HG03520 (cell line): ENCODE results near the gene USP47.

Experiments used
- ATAC-seq: cut with Tn5 transposase; IDR thresholded peaks from one replicate; pipeline ENCODE4 v1.9.1; 2021; ENCODE audit warnings: mild to moderate bottlenecking, moderate library complexity; ENCODE audit not compliant: unreplicated experiment

USP47 gene

GRCh38 chr11:11937433-11937832 is 95.7 kb downstream of the USP47 start:
- ATAC-seq: no peak

- no peak for ATAC-seq
Measured at GRCh38 chr11:11937957-11938356, 96.2 kb downstream of the USP47 start.

DNA sequence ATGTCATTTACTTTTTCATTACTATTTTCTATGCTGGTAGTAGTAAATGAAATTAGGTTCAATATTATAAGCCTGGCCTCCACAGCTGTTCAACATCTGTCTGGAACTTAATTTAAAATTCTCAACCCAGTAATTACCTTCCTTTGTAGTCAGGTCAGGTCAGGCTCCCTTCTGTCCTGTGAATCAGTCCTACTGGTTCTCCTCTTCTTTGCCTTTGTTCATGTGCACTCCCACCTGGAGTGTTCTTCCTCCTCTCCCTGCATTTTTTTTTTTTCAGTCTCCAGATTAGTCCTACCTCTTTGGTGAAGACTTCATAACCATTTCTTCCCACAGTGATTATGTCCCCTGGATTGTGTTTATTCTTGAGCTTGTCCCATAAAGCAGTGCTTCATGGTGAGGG is 98.8 kb downstream of the USP47 start:
- ATAC-seq: no peak

DNA sequence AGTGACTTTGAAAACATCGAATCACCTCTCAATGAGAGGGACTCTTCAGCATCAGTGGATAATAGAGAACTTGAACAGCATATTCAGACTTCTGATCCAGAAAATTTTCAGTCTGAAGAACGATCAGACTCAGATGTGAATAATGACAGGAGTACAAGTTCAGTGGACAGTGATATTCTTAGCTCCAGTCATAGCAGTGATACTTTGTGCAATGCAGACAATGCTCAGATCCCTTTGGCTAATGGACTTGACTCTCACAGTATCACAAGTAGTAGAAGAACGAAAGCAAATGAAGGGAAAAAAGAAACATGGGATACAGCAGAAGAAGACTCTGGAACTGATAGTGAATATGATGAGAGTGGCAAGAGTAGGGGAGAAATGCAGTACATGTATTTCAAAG is 100.9 kb downstream of the USP47 start:
- no peak for ATAC-seq

- no peak for ATAC-seq
Measured at GRCh38 chr11:11944444-11944843, 102.7 kb downstream of the USP47 start.

GRCh38 chr11:11946180-11946579 is 104.4 kb downstream of the USP47 start:
- no peak for ATAC-seq

- no peak for ATAC-seq
Measured at GRCh38 chr11:11946878-11947277, 105.1 kb downstream of the USP47 start.

GRCh38 chr11:11947825-11948224 is 106.1 kb downstream of the USP47 start:
- ATAC-seq: no peak

DNA sequence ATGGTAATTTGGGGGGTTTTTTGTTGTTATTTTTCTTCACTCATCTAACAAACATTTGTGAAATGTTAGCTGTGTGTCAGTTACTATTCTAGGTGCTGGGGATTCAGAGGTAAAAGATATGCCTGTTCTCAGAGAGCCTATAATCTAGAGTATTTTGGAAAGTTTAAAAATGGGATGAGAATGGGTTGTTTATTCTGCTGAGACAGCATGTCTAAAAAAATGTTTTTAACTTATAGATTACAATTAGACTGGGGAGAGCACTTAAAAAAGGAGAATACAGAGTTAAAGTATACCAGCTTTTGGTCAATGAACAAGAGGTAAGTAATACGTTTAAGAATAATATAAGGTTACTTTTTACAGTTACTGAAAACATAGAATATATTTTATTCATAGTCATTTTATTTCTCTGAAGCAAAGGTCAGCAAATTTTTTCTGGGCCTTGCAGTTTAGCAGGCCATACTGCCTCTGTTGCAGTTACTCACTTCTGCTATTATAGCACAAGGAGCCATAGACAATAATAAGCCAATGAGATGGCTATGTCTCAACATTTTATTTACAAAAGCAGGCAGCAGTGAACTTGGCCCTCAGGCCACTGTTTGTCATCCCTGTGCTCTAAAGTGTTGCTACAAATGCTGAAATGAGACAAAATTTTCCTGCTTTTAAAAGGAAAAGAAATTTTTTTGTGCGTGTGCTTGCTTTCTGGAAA is 106.6 kb downstream of the USP47 start:
- ATAC-seq: no peak

DNA sequence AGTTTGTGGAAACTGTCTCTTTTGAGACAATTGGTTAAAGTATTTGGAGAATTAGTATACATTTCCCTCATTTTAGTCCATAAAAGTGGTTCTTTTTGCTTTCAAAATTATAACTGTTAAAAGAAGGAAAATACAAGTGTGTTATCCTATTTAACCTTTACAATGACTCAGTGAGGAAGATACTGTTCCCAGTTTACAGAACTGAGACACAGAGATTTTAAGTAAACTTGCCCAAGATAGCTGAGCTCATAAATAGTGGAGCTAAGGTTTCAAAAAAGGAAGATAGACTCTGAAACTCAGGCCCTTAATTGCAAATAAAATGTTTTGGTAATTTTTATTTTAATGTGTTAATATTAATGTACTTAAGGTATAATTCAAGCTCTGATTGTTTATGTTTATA is 107.7 kb downstream of the USP47 start:
- no peak for ATAC-seq

- no peak for ATAC-seq
Measured at GRCh38 chr11:11952036-11952435, 110.3 kb downstream of the USP47 start.

DNA sequence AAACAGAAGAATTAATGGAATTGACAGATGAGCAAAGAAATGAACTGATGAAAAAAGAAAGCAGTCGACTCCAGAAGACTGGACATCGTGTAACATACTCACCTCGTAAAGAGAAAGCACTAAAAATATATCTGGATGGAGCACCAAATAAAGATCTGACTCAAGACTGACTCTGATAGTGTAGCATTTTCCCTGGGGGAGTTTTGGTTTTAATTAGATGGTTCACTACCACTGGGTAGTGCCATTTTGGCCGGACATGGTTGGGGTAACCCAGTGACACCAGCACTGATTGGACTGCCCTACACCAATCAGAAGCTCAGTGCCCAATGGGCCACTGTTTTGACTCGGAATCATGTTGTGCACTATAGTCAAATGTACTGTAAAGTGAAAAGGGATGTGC is 114.2 kb downstream of the USP47 start:
- ATAC-seq: no peak

GRCh38 chr11:11958403-11959231 is 116.8 kb downstream of the USP47 start:
- ATAC-seq: no peak

DNA sequence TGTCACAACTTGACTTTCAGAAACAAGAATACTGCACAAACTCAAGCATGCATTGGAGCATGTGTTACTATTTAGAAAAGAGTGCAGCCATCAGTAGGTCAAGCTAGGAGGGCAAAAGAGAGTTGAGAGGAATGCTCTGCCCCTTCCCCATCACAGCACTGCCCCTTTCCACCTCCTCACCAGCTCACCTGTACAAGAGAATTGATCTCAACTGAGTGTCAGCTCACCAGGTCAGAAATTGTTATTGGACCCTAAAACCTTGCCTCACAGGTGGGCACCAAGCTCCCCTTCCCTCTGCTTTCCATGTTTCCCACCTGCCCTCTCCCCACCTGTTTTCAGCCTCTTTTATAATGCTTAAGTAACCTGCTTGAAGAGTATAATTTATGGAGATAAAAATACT is 117.8 kb downstream of the USP47 start:
- no peak for ATAC-seq

DNA sequence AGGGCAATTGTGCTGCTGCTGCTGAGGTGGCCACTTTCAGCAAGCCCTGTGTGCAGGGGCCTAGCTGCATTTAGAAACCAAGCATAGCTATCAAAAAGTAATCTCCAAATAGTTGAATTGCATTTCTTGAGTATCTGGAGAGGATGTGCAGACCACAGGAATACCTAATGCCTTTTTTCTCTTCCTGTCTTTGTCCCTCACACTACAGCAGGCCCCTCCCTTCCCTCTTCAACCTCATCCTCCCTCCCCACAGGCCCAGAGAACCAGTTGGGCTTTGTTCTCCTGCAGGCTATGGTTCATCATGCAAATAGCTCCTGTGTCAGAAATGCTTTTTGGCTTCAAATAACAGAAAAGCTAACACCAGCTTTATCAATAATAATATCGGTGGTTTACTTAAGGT is 118.9 kb downstream of the USP47 start:
- ATAC-seq: no peak

GRCh38 chr11:11961399-11962028 is 119.7 kb downstream of the USP47 start:
- ATAC-seq: no peak

DNA sequence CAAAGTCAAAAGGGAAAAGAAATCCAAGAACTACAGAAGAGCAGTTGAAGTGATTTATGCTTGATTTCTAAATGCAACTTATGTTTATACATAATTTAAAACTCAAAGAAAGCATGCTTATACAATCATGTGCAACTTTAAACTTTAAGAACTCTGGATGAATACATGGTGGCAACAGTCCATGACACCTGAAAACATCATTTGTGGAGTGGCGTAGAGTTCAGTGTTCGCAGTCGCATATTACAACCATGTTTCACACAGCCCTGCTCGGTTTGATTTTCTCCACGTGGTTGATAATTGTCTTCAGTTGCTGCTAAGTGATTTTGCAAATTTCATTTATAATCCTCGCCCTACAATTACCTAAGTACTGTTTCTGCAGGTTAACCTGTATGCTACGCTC is 121.3 kb downstream of the USP47 start:
- no peak for ATAC-seq

- no peak for ATAC-seq
Measured at GRCh38 chr11:11963842-11964773, 122.3 kb downstream of the USP47 start.

- ATAC-seq: no peak
Measured at GRCh38 chr11:11964774-11965150, 123.0 kb downstream of the USP47 start.

GRCh38 chr11:11965192-11965591 is 123.4 kb downstream of the USP47 start:
- no peak for ATAC-seq
